Skeletal muscle tissue (tissue), 4 donors: ENCODE data around the gene SCUBE1. TPM values are rescaled to one million over a fixed set of nuclear protein-coding genes. Genes with fewer than 3 reads are reported as not detected.

Experiments
- H3K27ac ChIP-seq: one replicate; pipeline ENCODE4 v1.7.0; 2013; ENCODE audit warnings: mild to moderate bottlenecking, low read depth, low read length, inconsistent platforms
- H3K27me3 ChIP-seq, 3 donors: one replicate each; pipeline ENCODE4 v1.7.0; 2013; ENCODE audit warnings: low read length in 3 of 3; ENCODE audit not compliant: control insufficient read depth in 3 of 3, insufficient read depth in 3 of 3
- H3K36me3 ChIP-seq, 3 donors: one replicate each; pipeline ENCODE4 v1.7.0; 2013; ENCODE audit warnings: low read length in 3 of 3; ENCODE audit not compliant: control insufficient read depth in 3 of 3, insufficient read depth in 3 of 3
- H3K4me1 ChIP-seq, 3 donors: one replicate each; pipeline ENCODE4 v1.7.0; 2013; ENCODE audit warnings: low read length in 3 of 3, mild to moderate bottlenecking in 3 of 3; ENCODE audit not compliant: control insufficient read depth in 3 of 3, insufficient read depth in 3 of 3
- H3K4me3 ChIP-seq, 3 donors: one replicate each; pipeline ENCODE4 v1.7.0; 2013; ENCODE audit warnings: low read length in 3 of 3
- H3K9ac ChIP-seq, 3 donors: one replicate each; pipeline ENCODE4 v1.7.0; 2013; ENCODE audit warnings: low read length in 3 of 3, mild to moderate bottlenecking in 3 of 3, moderate library complexity in 2 of 3, low read depth in 1 of 3
- H3K9me3 ChIP-seq, 3 donors: one replicate each; pipeline ENCODE4 v1.7.0; 2013; ENCODE audit warnings: low read length in 3 of 3; ENCODE audit not compliant: control insufficient read depth in 3 of 3
- total RNA-seq: library from RNA; depleted of rRNA; stranded (reverse); fragments of >200 nt; gene quantifications from one replicate; pipeline ENCODE4 v1.2.3, GENCODE V29; 2014
- donor health status: Osteomylitis.

SCUBE1 gene
- total RNA-seq, 1 donor from 2014 or later: under 0.01 TPM

- Histone ChIP-seq H3K27ac (no peak overlapping the region), H3K27me3 (peaks cover 36 to 47% (median 46%) of the 10 kb centered on the region in 3 donors), H3K4me3 (no peak overlapping the region), H3K9ac (no peak overlapping the region), H3K9me3 (no peaks in the 10 kb centered on the region), H3K4me1 (peaks cover 0 to 4% (median 0%) of the 10 kb centered on the region in 3 donors), H3K36me3 (no peaks in the 10 kb centered on the region)
Measured at GRCh38 chr22:43201486-43202219, 141.5 kb downstream of the SCUBE1 start.

GRCh38 chr22:43200555-43200954, 142.6 kb downstream of the SCUBE1 start:
- H3K36me3 ChIP-seq: no peaks in the 10 kb centered on the region
- H3K4me1 ChIP-seq: peaks cover 0 to 4% (median 0%) of the 10 kb centered on the region in 3 donors
- H3K27me3 ChIP-seq: peaks cover 34 to 43% (median 43%) of the 10 kb centered on the region in 3 donors
- no peak overlapping the region for H3K4me3 ChIP-seq
- H3K9me3 ChIP-seq: no peaks in the 10 kb centered on the region
- no peak overlapping the region for H3K9ac ChIP-seq
- H3K27ac ChIP-seq: no peak overlapping the region

- no peaks in the 10 kb centered on the region for H3K9me3 ChIP-seq
- peaks cover 34 to 43% (median 39%) of the 10 kb centered on the region in 3 donors for H3K27me3 ChIP-seq
- H3K27ac ChIP-seq: no peak overlapping the region
- no peaks in the 10 kb centered on the region for H3K36me3 ChIP-seq
- H3K9ac ChIP-seq: no peak overlapping the region
- H3K4me1 ChIP-seq: peaks cover 0 to 4% (median 0%) of the 10 kb centered on the region in 3 donors
- H3K4me3 ChIP-seq: no peak overlapping the region
Measured at GRCh38 chr22:43200031-43200430, 143.1 kb downstream of the SCUBE1 start.

- Histone ChIP-seq H3K36me3 (no peaks in the 10 kb centered on the region), H3K27me3 (peaks cover 34 to 45% (median 39%) of the 10 kb centered on the region in 3 donors), H3K9me3 (no peaks in the 10 kb centered on the region), H3K27ac (no peak overlapping the region), H3K4me3 (no peak overlapping the region), H3K4me1 (peaks cover 0 to 4% (median 0%) of the 10 kb centered on the region in 3 donors), H3K9ac (no peak overlapping the region)
Measured at GRCh38 chr22:43199541-43199940, 143.6 kb downstream of the SCUBE1 start.

- no peak overlapping the region for H3K4me3 ChIP-seq
- no peak overlapping the region for H3K9ac ChIP-seq
- H3K27me3 ChIP-seq: peaks cover 34 to 44% (median 39%) of the 10 kb centered on the region in 3 donors
- H3K9me3 ChIP-seq: no peaks in the 10 kb centered on the region
- no peaks in the 10 kb centered on the region for H3K36me3 ChIP-seq
- H3K27ac ChIP-seq: no peak overlapping the region
- H3K4me1 ChIP-seq: peaks cover 0 to 4% (median 0%) of the 10 kb centered on the region in 3 donors
Measured at GRCh38 chr22:43198936-43199335, 144.2 kb downstream of the SCUBE1 start.

DNA sequence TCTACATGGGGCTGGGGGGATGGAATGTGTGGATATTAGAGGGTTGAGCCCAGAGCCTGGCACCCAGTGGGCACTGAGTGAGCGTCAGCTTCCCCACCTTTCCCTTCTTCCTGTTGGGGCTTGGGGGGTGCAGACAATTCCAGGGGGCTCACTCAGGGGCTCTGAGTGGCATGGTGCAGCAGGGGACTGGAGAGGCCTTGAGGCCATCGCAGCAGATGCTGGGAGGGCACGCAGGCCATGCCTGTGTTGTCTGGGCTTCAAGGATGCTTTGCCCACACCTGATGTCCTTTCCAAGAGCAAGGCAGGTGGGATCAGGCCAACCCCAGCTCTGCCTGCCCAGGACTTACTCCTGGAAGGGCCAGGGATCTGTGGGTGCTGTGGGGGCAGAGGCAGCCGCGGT, 145.0 kb downstream of the SCUBE1 start:
- Histone ChIP-seq H3K9me3 (no peaks in the 10 kb centered on the region), H3K4me1 (peaks cover 0 to 4% (median 0%) of the 10 kb centered on the region in 3 donors), H3K36me3 (no peaks in the 10 kb centered on the region), H3K27me3 (peaks cover 34 to 39% (median 38%) of the 10 kb centered on the region in 3 donors), H3K4me3 (no peak overlapping the region), H3K9ac (no peak overlapping the region), H3K27ac (no peak overlapping the region)

- H3K27me3 ChIP-seq: peaks cover 32 to 39% (median 34%) of the 10 kb centered on the region in 3 donors
- H3K9ac ChIP-seq: no peak overlapping the region
- no peaks in the 10 kb centered on the region for H3K36me3 ChIP-seq
- no peak overlapping the region for H3K4me3 ChIP-seq
- peaks cover 0 to 4% (median 0%) of the 10 kb centered on the region in 3 donors for H3K4me1 ChIP-seq
- H3K9me3 ChIP-seq: no peaks in the 10 kb centered on the region
- H3K27ac ChIP-seq: no peak overlapping the region
Measured at GRCh38 chr22:43197271-43197941, 145.8 kb downstream of the SCUBE1 start.

DNA sequence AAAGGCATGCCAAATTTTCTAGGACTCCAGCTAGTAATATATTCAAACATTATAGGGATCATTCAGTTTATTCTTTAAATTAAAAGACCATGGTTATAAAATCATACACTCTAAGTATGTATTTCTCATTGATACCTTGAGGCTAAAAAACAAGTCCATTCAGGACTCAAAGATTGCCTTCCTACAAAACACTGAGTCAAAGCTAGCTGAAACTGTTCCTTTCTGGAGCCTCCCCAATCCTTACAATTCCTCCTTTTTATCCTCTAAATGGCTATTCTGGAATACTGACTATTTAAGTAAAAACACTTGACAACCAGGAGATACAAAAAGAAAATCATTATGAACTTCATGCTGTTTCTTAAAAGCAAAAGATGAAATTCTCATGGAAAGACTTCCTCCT, 151.3 kb downstream of the SCUBE1 start:
- Histone ChIP-seq H3K9me3 (no peaks in the 10 kb centered on the region), H3K9ac (no peak overlapping the region), H3K27me3 (peaks cover 2 to 3% (median 2%) of the 10 kb centered on the region in 3 donors), H3K36me3 (no peaks in the 10 kb centered on the region), H3K27ac (no peak overlapping the region), H3K4me1 (peaks cover 0 to 6% (median 3%) of the 10 kb centered on the region in 3 donors), H3K4me3 (no peak overlapping the region)

- Histone ChIP-seq H3K27me3 (no peaks in the 10 kb centered on the region), H3K36me3 (no peaks in the 10 kb centered on the region), H3K4me1 (peaks cover 12 to 20% (median 15%) of the 10 kb centered on the region in 3 donors), H3K9ac (no peak overlapping the region), H3K4me3 (no peak overlapping the region), H3K9me3 (no peaks in the 10 kb centered on the region), H3K27ac (no peak overlapping the region)
Measured at GRCh38 chr22:43188829-43189545, 154.2 kb downstream of the SCUBE1 start.
